Endothelial cell of umbilical vein (primary cell): ENCODE data around the gene HS3ST1.

Experiments
- CTCF ChIP-seq, 2 donors: IDR thresholded peaks; 1 replicate in 1 of 2; 2 replicates in 1 of 2; pipeline ENCODE4 v1.5.1; 2011; ENCODE audit warnings: low read length in 2 of 2, mild to moderate bottlenecking in 2 of 2, moderate library complexity in 2 of 2, control low read depth in 1 of 2, inconsistent platforms in 1 of 2, low read depth in 1 of 2; ENCODE audit not compliant: insufficient read depth in 1 of 2; ENCODE audit errors: extremely low read depth in 1 of 2
- POLR2A ChIP-seq: IDR thresholded peaks from 2 replicates; pipeline ENCODE4 v1.6.1; 2012; ENCODE audit warnings: low read depth, mild to moderate bottlenecking, control low read depth, low read length

GRCh38 chr4:11416767-11417113 lies 12.0 kb downstream of the HS3ST1 start:
- TF ChIP-seq CTCF (IDR thresholded peaks at IDR 0.05; ENCODE audit: extremely low read depth in 1 of 2, insufficient read depth in 1 of 2, low read depth in 1 of 2, low read length in 2 of 2) (no peak), POLR2A (no peak)
